ENCODE measurements around the gene WNT2. TPM values are rescaled to one million over a fixed set of nuclear protein-coding genes. Genes with fewer than 3 reads are reported as not detected.

WNT2 gene
- total and polyA plus RNA-seq, 4 donors = 0.45 to 4.7 TPM; not detected in 2

DNA sequence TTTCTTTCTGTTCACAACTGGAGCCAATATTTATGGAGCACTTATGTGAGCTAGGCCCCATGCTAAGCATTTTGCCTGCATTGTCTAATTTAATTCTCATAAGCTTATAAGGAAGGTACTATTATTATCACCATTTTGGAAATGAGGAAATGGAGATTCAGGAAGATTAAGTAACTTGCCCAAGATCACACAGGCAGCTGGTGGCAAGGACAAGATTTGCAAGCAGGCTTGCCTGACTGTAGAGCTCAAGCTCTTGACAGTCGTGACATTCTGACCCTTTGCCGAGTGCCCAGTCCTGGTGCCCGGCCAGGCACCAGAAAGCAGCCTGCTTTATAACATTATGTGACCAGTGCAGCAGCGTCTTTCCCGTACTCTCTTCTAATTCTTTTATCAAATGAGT is 38.2 kb downstream of the WNT2 start:
- no peaks in the 10 kb centered on the region for H3K27me3 ChIP-seq (ENCODE audit: control insufficient read depth in 1 of 2, insufficient read depth in 2 of 2, low read length in 1 of 2)
- ATAC-seq (ENCODE audit: low FRiP score) = no peak
- intact Hi-C loops (cut with DNase I) = no loop called here
- DNase-seq = no peak
- H3K4me1 ChIP-seq (ENCODE audit: control insufficient read depth in 1 of 2, insufficient read depth in 2 of 2, low read length in 2 of 2) = no peaks in the 10 kb centered on the region
- no peak overlapping the region for H3K27ac ChIP-seq (ENCODE audit: low read depth in 1 of 2, low read length in 2 of 2)
- H3K9me3 ChIP-seq (ENCODE audit: control insufficient read depth, low read length) = peaks cover 1% of the 10 kb centered on the region
- 93 to 97% methylated on average over 5 of the region's 5 CpGs for WGBS, 2 donors
- no peak overlapping the region for H3K4me3 ChIP-seq (ENCODE audit: low read length in 2 of 2)
- H3K36me3 ChIP-seq (ENCODE audit: control insufficient read depth in 1 of 2, insufficient read depth in 2 of 2, low read length in 1 of 2) = no peaks in the 10 kb centered on the region

- ATAC-seq (ENCODE audit: low FRiP score) = no peak
- intact Hi-C loops (cut with DNase I) = no loop called here
- H3K4me3 ChIP-seq (ENCODE audit: low read length in 2 of 2) = no peak overlapping the region
- H3K27ac ChIP-seq (ENCODE audit: low read depth in 1 of 2, low read length in 2 of 2) = no peak overlapping the region
- H3K9me3 ChIP-seq (ENCODE audit: control insufficient read depth, low read length) = peaks cover 1% of the 10 kb centered on the region
- no peaks in the 10 kb centered on the region for H3K27me3 ChIP-seq (ENCODE audit: control insufficient read depth in 1 of 2, insufficient read depth in 2 of 2, low read length in 1 of 2)
- no peak for DNase-seq
- H3K36me3 ChIP-seq (ENCODE audit: control insufficient read depth in 1 of 2, insufficient read depth in 2 of 2, low read length in 1 of 2) = no peaks in the 10 kb centered on the region
- WGBS, 2 donors = 94 to 95% methylated on average over 6 of the region's 6 CpGs
- H3K4me1 ChIP-seq (ENCODE audit: control insufficient read depth in 1 of 2, insufficient read depth in 2 of 2, low read length in 2 of 2) = no peaks in the 10 kb centered on the region
Measured at GRCh38 chr7:117283779-117284178, 39.1 kb downstream of the WNT2 start.

DNA sequence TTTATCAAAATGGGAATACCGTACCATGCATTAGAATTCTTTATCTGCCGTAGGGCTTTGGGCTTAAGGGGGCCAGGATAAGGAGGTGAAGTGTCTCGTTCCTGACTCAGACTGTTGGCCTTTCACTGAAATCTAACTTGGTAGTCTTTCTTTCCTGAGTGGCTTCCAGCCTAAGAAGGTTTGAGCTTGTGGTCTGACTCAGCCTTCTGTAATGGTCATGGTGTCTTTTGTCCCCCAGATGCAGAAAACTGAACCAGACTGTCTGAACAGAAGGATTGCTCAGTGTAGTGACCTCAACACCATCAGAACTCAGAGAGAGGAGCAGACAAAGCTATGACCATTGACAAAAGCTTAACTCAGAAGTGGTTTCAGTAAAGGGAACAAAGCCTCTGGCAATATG is 39.5 kb downstream of the WNT2 start:
- ATAC-seq (ENCODE audit: low FRiP score) = peak; percentile 26
- 86% methylated on average over 3 of the region's 3 CpGs for WGBS, 2 donors
- no peaks in the 10 kb centered on the region for H3K36me3 ChIP-seq (ENCODE audit: control insufficient read depth in 1 of 2, insufficient read depth in 2 of 2, low read length in 1 of 2)
- H3K9me3 ChIP-seq (ENCODE audit: control insufficient read depth, low read length) = peaks cover 1% of the 10 kb centered on the region
- H3K27me3 ChIP-seq (ENCODE audit: control insufficient read depth in 1 of 2, insufficient read depth in 2 of 2, low read length in 1 of 2) = no peaks in the 10 kb centered on the region
- H3K4me3 ChIP-seq (ENCODE audit: low read length in 2 of 2) = no peak overlapping the region
- DNase-seq = no peak
- no peak overlapping the region for H3K27ac ChIP-seq (ENCODE audit: low read depth in 1 of 2, low read length in 2 of 2)
- intact Hi-C loops (cut with DNase I) = no loop called here
- H3K4me1 ChIP-seq (ENCODE audit: control insufficient read depth in 1 of 2, insufficient read depth in 2 of 2, low read length in 2 of 2) = no peaks in the 10 kb centered on the region

- no peak overlapping the region for H3K27ac ChIP-seq (ENCODE audit: low read depth in 1 of 2, low read length in 2 of 2)
- ATAC-seq (ENCODE audit: low FRiP score) = no peak
- no peaks in the 10 kb centered on the region for H3K4me1 ChIP-seq (ENCODE audit: control insufficient read depth in 1 of 2, insufficient read depth in 2 of 2, low read length in 2 of 2)
- no peak for DNase-seq
- WGBS, 2 donors = 51 to 57% methylated on average over 1 of the region's 1 CpG
- H3K4me3 ChIP-seq (ENCODE audit: low read length in 2 of 2) = no peak overlapping the region
- peaks cover 1% of the 10 kb centered on the region for H3K9me3 ChIP-seq (ENCODE audit: control insufficient read depth, low read length)
- H3K27me3 ChIP-seq (ENCODE audit: control insufficient read depth in 1 of 2, insufficient read depth in 2 of 2, low read length in 1 of 2) = no peaks in the 10 kb centered on the region
- H3K36me3 ChIP-seq (ENCODE audit: control insufficient read depth in 1 of 2, insufficient read depth in 2 of 2, low read length in 1 of 2) = no peaks in the 10 kb centered on the region
- intact Hi-C loops (cut with DNase I) = no loop called here
Measured at GRCh38 chr7:117282239-117282812, 40.5 kb downstream of the WNT2 start.

GRCh38 chr7:117281562-117281961 is 41.3 kb downstream of the WNT2 start:
- Histone ChIP-seq H3K27ac (ENCODE audit: low read depth in 1 of 2, low read length in 2 of 2) (no peak overlapping the region), H3K36me3 (ENCODE audit: control insufficient read depth in 1 of 2, insufficient read depth in 2 of 2, low read length in 1 of 2) (no peaks in the 10 kb centered on the region), H3K9me3 (ENCODE audit: control insufficient read depth, low read length) (peaks cover 1% of the 10 kb centered on the region), H3K27me3 (ENCODE audit: control insufficient read depth in 1 of 2, insufficient read depth in 2 of 2, low read length in 1 of 2) (no peaks in the 10 kb centered on the region), H3K4me3 (ENCODE audit: low read length in 2 of 2) (no peak overlapping the region), H3K4me1 (ENCODE audit: control insufficient read depth in 1 of 2, insufficient read depth in 2 of 2, low read length in 2 of 2) (no peaks in the 10 kb centered on the region)
- 84 to 85% methylated on average over 5 of the region's 5 CpGs for WGBS, 2 donors
- ATAC-seq (ENCODE audit: low FRiP score) (no peak), DNase-seq (no peak)
- intact Hi-C loops (cut with DNase I) = no loop called here

DNA sequence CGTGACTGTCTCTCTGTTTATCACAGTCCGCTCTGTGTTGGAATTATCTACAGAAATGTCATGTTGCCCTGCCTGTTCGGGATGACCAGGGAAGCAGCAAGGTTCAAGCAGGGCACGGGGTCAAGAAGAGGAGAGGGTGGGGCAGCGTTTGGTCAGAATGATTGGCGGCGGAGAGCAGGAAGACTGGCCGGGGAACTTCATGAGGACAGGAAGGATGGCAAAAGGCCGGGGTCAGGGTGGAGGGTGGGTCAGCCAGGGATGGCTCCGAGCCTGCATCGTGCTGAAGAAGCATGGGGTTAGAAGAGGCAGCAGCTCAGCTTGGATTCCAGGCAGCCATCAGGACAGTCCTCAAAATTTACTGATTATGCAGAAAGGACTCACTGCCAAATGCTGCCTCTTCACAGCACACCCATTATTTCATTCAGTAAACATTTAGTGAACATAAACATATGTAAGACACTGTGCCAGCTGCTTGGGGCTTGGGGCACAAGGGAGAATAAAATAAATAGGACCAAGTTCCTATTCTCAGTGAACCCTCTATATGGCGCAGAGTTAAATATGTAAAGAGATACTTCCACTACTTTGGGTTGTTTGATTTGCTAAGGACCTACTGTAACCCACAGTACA is 42.8 kb downstream of the WNT2 start:
- H3K36me3 ChIP-seq (ENCODE audit: control insufficient read depth in 1 of 2, insufficient read depth in 2 of 2, low read length in 1 of 2) = no peaks in the 10 kb centered on the region
- H3K4me3 ChIP-seq (ENCODE audit: low read length in 2 of 2) = no peak overlapping the region
- H3K27ac ChIP-seq (ENCODE audit: low read depth in 1 of 2, low read length in 2 of 2) = no peak overlapping the region
- H3K9me3 ChIP-seq (ENCODE audit: control insufficient read depth, low read length) = peaks cover 1% of the 10 kb centered on the region
- intact Hi-C loops (cut with DNase I) = no loop called here
- DNase-seq = no peak
- no peak for ATAC-seq (ENCODE audit: low FRiP score)
- H3K27me3 ChIP-seq (ENCODE audit: control insufficient read depth in 1 of 2, insufficient read depth in 2 of 2, low read length in 1 of 2) = no peaks in the 10 kb centered on the region
- no peaks in the 10 kb centered on the region for H3K4me1 ChIP-seq (ENCODE audit: control insufficient read depth in 1 of 2, insufficient read depth in 2 of 2, low read length in 2 of 2)
- WGBS, 2 donors = 83 to 88% methylated on average over 12 of the region's 12 CpGs

DNA sequence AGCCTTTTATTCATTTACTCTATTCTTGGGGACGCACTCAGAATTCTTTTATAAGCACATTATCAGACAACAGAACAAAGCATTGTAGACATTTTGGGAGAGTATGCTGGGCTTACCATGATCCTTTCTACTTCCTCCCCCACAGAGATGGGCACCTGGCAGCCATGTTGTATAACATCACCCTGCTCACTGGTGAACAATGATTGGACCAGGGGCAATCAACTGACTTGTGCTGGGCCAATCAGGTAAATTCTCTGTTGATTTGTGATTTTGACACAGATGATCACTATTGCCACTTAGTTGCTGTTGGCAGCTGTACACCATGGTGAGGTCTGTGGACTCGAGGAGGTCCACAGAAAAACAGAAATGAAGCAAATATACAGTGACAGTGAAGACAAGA is 43.7 kb downstream of the WNT2 start:
- no peak overlapping the region for H3K27ac ChIP-seq (ENCODE audit: low read depth in 1 of 2, low read length in 2 of 2)
- H3K27me3 ChIP-seq (ENCODE audit: control insufficient read depth in 1 of 2, insufficient read depth in 2 of 2, low read length in 1 of 2) = no peaks in the 10 kb centered on the region
- 80 to 90% methylated on average over 2 of the region's 2 CpGs for WGBS, 2 donors
- H3K4me1 ChIP-seq (ENCODE audit: control insufficient read depth in 1 of 2, insufficient read depth in 2 of 2, low read length in 2 of 2) = no peaks in the 10 kb centered on the region
- intact Hi-C loops (cut with DNase I) = no loop called here
- peaks cover 1% of the 10 kb centered on the region for H3K9me3 ChIP-seq (ENCODE audit: control insufficient read depth, low read length)
- no peak overlapping the region for H3K4me3 ChIP-seq (ENCODE audit: low read length in 2 of 2)
- no peak for DNase-seq
- H3K36me3 ChIP-seq (ENCODE audit: control insufficient read depth in 1 of 2, insufficient read depth in 2 of 2, low read length in 1 of 2) = no peaks in the 10 kb centered on the region
- no peak for ATAC-seq (ENCODE audit: low FRiP score)

GRCh38 chr7:117278040-117278439 is 44.8 kb downstream of the WNT2 start:
- no peaks in the 10 kb centered on the region for H3K27me3 ChIP-seq (ENCODE audit: control insufficient read depth in 1 of 2, insufficient read depth in 2 of 2, low read length in 1 of 2)
- WGBS, 2 donors = 96 to 97% methylated on average over 10 of the region's 10 CpGs
- no peak overlapping the region for H3K4me3 ChIP-seq (ENCODE audit: low read length in 2 of 2)
- intact Hi-C loops (cut with DNase I) = no loop called here
- H3K27ac ChIP-seq (ENCODE audit: low read depth in 1 of 2, low read length in 2 of 2) = no peak overlapping the region
- no peaks in the 10 kb centered on the region for H3K36me3 ChIP-seq (ENCODE audit: control insufficient read depth in 1 of 2, insufficient read depth in 2 of 2, low read length in 1 of 2)
- DNase-seq = no peak
- peaks cover 1% of the 10 kb centered on the region for H3K9me3 ChIP-seq (ENCODE audit: control insufficient read depth, low read length)
- H3K4me1 ChIP-seq (ENCODE audit: control insufficient read depth in 1 of 2, insufficient read depth in 2 of 2, low read length in 2 of 2) = no peaks in the 10 kb centered on the region
- ATAC-seq (ENCODE audit: low FRiP score) = peak; percentile 19

DNA sequence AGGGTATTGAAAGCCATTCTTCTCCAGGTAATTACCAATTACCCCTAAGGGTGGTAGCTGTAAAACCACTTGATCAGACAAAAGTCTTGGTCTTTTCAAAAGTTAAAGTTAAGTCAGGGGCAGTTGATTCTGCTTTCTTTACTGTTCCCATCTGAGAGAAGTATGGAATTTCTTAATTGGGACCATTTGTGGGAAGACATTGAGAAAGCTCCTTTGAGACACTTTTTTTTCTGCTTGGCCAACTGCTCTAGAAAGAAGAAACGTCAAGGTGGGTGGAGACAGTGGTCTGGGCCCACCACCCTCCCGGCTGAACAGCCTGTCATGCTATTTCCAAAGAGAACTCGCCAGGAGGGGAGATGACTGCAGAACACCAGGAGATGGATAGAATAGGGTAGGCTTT is 45.3 kb downstream of the WNT2 start:
- Histone ChIP-seq H3K27ac (ENCODE audit: low read depth in 1 of 2, low read length in 2 of 2) (no peak overlapping the region), H3K4me1 (ENCODE audit: control insufficient read depth in 1 of 2, insufficient read depth in 2 of 2, low read length in 2 of 2) (no peaks in the 10 kb centered on the region), H3K27me3 (ENCODE audit: control insufficient read depth in 1 of 2, insufficient read depth in 2 of 2, low read length in 1 of 2) (no peaks in the 10 kb centered on the region), H3K4me3 (ENCODE audit: low read length in 2 of 2) (no peak overlapping the region), H3K36me3 (ENCODE audit: control insufficient read depth in 1 of 2, insufficient read depth in 2 of 2, low read length in 1 of 2) (no peaks in the 10 kb centered on the region), H3K9me3 (ENCODE audit: control insufficient read depth, low read length) (peaks cover 1% of the 10 kb centered on the region)
- intact Hi-C loops (cut with DNase I) = no loop called here
- ATAC-seq (ENCODE audit: low FRiP score) = no peak
- 77 to 83% methylated on average over 3 of the region's 3 CpGs for WGBS, 2 donors
- no peak for DNase-seq
